Measurements from ENCODE around the gene GGT5.
"Not testable (repeated sequence)": the region's sequence is repeated elsewhere in the genome, so short reads cannot be mapped to it uniquely, and the experiment has no call there.

- TF ChIP-seq CTCF (IDR thresholded peaks at IDR 0.05 in 8 of 11, conservative IDR thresholded peaks at IDR 0.05 in 3 of 11); POLR2A (IDR thresholded peaks at IDR 0.05); POLR2AphosphoS5 (IDR thresholded peaks at IDR 0.05): not testable (repeated sequence)
These were observed 29.0 kb upstream of the GGT5 start for GRCh38 chr22:24273906-24274305.

Measured in spleen (tissue), 7 donors.